RWPE1 (cell line): ENCODE data around the gene M6PR.

Source experiments
- CTCF ChIA-PET: fragments of 350-600 bp; sonication (Branson Sonifier 250); formaldehyde crosslinking; extraction: SDS; loops from one replicate; lab custom pipeline; 2021; lab: Yijun Ruan, JAX
- POLR2A ChIA-PET: fragments of 400-600 bp; formaldehyde crosslinking; extraction: SDS; loops from one replicate; lab custom pipeline; 2020; ENCODE audit warnings: antibody characterized with exemption; ENCODE audit not compliant: low non-redundant PET; lab: Yijun Ruan, JAX
- DNase-seq: peaks from one replicate; pipeline ENCODE4 v3.0.0; 2012; ENCODE audit warnings: low spot score
- H3K27ac ChIP-seq: fragments of 450-650 bp; 2 replicates; pipeline ENCODE4 v1.5.1; 2017
- CTCF ChIP-seq: fragments of 450-650 bp; conservative IDR thresholded peaks from 2 replicates; pipeline ENCODE4 v1.5.1; 2017; ENCODE audit warnings: low read depth, mild to moderate bottlenecking

The M6PR gene

GRCh38 chr12:8913702-8914032 lies 35.8 kb downstream of the M6PR start:
- no peak for TF ChIP-seq CTCF
- POLR2A ChIA-PET = no interaction called here
- no peak for DNase-seq
- peak overlapping the region; percentile 90 for H3K27ac ChIP-seq
- CTCF ChIA-PET = interaction anchor here (0.7 to 1.7 kb wide), 3 partner anchors 13 to 136 kb away, joined by 3 to 6 read pairs (median 3); no protein-coding TSS in a partner anchor

DNA sequence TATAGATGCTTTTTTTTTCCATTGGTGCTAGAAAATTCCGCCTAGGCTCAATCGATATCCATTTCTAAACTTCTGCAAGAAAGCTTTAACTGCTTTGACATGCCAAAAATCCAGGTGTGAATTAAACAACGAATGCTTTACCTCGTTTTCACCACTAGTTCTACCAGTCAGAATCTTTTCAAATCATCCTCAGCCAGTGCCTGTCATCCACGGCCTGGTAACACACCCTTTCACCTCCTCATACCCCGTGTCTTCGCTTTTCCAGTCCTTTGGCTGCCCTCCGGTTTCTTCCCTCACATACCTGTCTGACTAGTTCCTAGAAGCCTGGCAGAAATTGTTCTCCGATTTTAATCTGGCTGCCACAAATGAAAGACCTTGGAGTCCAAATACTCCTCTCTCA lies 36.5 kb downstream of the M6PR start:
- CTCF ChIA-PET = interaction anchor here (1.0 to 1.7 kb wide), 3 partner anchors 12 to 90 kb away, joined by 3 to 6 read pairs (median 4); partner anchors contain the start of gene A2ML1
- DNase-seq = peak; percentile 50
- no peak overlapping the region for H3K27ac ChIP-seq
- TF ChIP-seq CTCF = no peak
- POLR2A ChIA-PET = no interaction called here

GRCh38 chr12:8911606-8912268 lies 37.7 kb downstream of the M6PR start:
- ChIA-PET POLR2A (no interaction called here), CTCF (interaction anchor here (0.7 to 1.7 kb wide), 3 partner anchors 13 to 89 kb away, joined by 3 to 6 read pairs (median 4); partner anchors contain the start of gene A2ML1)
- DNase-seq = no peak
- no peak overlapping the region for H3K27ac ChIP-seq
- TF ChIP-seq CTCF = no peak

GRCh38 chr12:8909752-8910151 lies 39.7 kb downstream of the M6PR start:
- no peak overlapping the region for H3K27ac ChIP-seq
- TF ChIP-seq CTCF = no peak
- CTCF ChIA-PET = interaction anchor here (0.5 to 1.0 kb wide), 3 partner anchors 19 to 365 kb away, joined by 3 to 5 read pairs (median 3); no protein-coding TSS in a partner anchor
- DNase-seq = no peak
- POLR2A ChIA-PET = no interaction called here

- no peak for TF ChIP-seq CTCF
- ChIA-PET CTCF (interaction anchor here (0.5 to 0.6 kb wide), 2 partner anchors 63 to 232 kb away, joined by 3 to 8 read pairs; no protein-coding TSS in a partner anchor), POLR2A (no interaction called here)
- no peak for DNase-seq
- no peak overlapping the region for H3K27ac ChIP-seq
Observed at GRCh38 chr12:8907513-8907912, 41.9 kb downstream of the M6PR start.

DNA sequence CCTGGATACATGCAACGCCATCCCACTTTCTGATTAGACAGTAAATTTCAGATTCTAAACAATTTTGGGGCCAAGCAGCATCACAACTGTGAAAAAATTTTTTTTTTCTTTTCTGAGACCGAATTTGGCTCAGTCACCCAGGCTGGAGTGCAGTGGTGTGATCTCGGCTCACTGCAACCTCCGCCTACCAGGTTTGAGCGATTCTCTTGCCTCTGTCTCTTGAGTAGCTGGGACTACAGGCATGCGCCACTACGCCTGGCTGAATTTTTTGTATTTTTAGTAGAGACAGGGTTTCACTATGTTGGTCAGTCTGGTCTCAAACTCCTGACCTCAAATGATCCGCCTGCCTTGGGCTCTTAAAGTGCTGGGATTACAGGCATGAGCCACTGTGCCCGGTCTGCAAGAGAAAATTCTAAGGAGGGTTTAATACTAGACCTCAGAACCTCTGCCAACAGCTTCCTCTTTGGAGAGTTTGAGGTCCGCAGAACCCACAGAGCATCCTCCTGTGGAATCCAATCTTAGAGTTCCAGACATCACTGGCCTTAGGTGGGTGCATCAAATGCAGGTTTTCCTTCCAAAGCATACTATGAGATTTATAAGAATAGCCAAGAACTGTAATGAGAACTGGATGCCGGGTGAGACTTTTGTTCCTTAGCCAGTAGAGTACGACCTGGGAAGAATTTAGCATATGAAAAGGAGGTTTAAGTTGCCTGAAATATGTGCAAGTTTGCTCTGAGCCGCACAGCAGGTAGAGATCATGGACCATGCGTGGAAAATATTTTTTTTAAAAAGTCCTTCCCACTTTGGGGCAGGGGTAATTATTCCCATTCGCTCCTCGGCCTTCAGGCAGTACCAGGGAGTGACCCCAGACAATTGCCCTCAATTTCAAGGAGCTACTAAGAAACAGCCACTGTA lies 42.9 kb downstream of the M6PR start:
- DNase-seq = no peak
- H3K27ac ChIP-seq = no peak overlapping the region
- ChIA-PET CTCF (interaction anchor here (0.5 kb wide), 1 partner anchor 62 kb away, joined by 3 read pairs; no protein-coding TSS in a partner anchor), POLR2A (no interaction called here)
- no peak for TF ChIP-seq CTCF
